ENCODE data around the gene ZNF497. TPM values are rescaled to one million over a fixed set of nuclear protein-coding genes. Genes with fewer than 3 reads are reported as not detected.

ZNF497 gene
- total and polyA plus RNA-seq, 9 of the 15 experiments (the other 6 are each of a cell fraction or from before 2014, with no cell fraction given), result 0.06 to 0.98 (median 0.44) TPM; not detected in 1

DNA sequence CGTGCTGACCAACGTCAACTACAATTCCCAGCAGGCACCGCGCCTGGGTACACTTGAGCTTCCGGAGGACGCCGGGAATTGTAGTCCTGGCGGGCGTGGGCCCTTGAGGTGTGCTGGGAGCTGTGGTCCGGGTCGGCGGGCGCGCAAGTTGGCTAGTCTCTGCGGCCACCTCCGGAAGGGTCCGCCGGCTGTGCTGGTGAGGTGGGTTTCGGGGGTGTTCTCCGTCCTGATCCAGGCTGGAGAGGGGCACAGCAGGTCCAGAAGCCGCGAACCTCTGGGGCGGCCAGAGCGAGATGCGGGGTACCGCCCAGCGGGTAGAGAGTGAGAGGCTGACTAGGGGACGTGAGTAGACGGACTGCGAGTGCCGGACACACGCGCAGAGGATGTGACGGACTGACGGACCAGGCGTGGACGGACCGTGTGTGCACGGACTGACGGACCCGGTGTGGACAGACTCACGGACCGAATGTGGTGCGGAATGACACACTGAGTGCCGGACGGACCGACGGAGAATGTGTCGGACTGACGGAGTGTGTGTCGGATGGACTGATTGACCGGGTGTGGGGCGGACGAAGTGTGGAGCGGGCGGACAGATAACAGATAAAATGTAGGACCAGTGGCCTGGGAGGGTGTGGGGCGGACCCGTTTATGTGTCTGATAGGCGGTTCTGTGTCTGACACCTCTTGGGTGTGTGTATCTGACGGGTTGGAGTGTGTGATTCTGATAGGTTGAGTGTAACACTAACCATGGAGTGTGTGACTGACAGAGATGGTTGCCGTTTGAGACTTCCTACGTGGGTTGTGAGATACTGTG is 35.4 kb downstream of the ZNF497 start, which contains the start of gene ZSCAN22 (continued):
- TF ChIP-seq ZNF699 (CRISPR knock-in tag; IDR thresholded peaks at IDR 0.05; ENCODE audit: insufficient replicate concordance) (no peak), HES1 (IDR thresholded peaks at IDR 0.05; ENCODE audit: low read depth) (no peak), ZBTB11 (CRISPR knock-in tag; IDR thresholded peaks at IDR 0.05) (peak; percentile 95 to 99 (median 98)), SMAD3 (CRISPR knock-in tag; conservative IDR thresholded peaks at IDR 0.05) (no peak), TSC22D4 (tag; IDR thresholded peaks at IDR 0.05) (no peak), NR1H2 (CRISPR knock-in tag; IDR thresholded peaks at IDR 0.05) (peak; percentile 85; the same call in 1 of the 2 replicates), MTA1 (IDR thresholded peaks at IDR 0.05; ENCODE audit: borderline replicate concordance) (peak; percentile 90), PBX2 (CRISPR knock-in tag; IDR thresholded peaks at IDR 0.05; ENCODE audit: low read depth) (no peak), PBX2 (tag; conservative IDR thresholded peaks at IDR 0.05; ENCODE audit: low read depth) (peak; percentile 21; the same call in 1 of the 2 replicates), SIX5 (IDR thresholded peaks at IDR 0.05; ENCODE audit: borderline replicate concordance in 1 of 2, insufficient read depth in 1 of 2, low read depth in 1 of 2, low read length in 2 of 2) (peak; percentile 96 to 99), RCOR1 (IDR thresholded peaks at IDR 0.05; ENCODE audit: borderline replicate concordance in 1 of 2, low read depth in 2 of 2, low read length in 2 of 2) (peak in 1 of 2 experiments; percentile 66; a peak in 2 of 4 replicates)
- TF ChIP-seq, protein P1, sequence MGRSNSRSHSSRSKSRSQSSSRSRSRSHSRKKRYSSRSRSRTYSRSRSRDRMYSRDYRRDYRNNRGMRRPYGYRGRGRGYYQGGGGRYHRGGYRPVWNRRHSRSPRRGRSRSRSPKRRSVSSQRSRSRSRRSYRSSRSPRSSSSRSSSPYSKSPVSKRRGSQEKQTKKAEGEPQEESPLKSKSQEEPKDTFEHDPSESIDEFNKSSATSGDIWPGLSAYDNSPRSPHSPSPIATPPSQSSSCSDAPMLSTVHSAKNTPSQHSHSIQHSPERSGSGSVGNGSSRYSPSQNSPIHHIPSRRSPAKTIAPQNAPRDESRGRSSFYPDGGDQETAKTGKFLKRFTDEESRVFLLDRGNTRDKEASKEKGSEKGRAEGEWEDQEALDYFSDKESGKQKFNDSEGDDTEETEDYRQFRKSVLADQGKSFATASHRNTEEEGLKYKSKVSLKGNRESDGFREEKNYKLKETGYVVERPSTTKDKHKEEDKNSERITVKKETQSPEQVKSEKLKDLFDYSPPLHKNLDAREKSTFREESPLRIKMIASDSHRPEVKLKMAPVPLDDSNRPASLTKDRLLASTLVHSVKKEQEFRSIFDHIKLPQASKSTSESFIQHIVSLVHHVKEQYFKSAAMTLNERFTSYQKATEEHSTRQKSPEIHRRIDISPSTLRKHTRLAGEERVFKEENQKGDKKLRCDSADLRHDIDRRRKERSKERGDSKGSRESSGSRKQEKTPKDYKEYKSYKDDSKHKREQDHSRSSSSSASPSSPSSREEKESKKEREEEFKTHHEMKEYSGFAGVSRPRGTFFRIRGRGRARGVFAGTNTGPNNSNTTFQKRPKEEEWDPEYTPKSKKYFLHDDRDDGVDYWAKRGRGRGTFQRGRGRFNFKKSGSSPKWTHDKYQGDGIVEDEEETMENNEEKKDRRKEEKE (IDR thresholded peaks at IDR 0.05; ENCODE audit: borderline replicate concordance in 1 of 2, control insufficient read depth in 1 of 2, low read depth in 2 of 2, low read length in 1 of 2), result peak in 1 of 2 experiments; percentile 96; a peak in 2 of 4 replicates
- TF ChIP-seq, protein P2, sequence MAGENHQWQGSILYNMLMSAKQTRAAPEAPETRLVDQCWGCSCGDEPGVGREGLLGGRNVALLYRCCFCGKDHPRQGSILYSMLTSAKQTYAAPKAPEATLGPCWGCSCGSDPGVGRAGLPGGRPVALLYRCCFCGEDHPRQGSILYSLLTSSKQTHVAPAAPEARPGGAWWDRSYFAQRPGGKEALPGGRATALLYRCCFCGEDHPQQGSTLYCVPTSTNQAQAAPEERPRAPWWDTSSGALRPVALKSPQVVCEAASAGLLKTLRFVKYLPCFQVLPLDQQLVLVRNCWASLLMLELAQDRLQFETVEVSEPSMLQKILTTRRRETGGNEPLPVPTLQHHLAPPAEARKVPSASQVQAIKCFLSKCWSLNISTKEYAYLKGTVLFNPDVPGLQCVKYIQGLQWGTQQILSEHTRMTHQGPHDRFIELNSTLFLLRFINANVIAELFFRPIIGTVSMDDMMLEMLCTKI (IDR thresholded peaks at IDR 0.05; ENCODE audit: partially characterized antibody), result no peak

All from K562 (cell line).